AG08396 (cell line): Measurements from ENCODE around the gene A1BG.
A peak's percentile ranks its signal among the peaks of the same experiment; 100 is the strongest.
"Not testable (repeated sequence)": the region's sequence is repeated elsewhere in the genome, so short reads cannot be mapped to it uniquely, and the experiment has no call there.

Experiments
- DNase-seq: peaks from one replicate; pipeline ENCODE4 v3.0.0; 2012; ENCODE audit warnings: low spot score, mixed read lengths

A1BG gene

GRCh38 chr19:58356766-58357480 is 3.6 kb upstream of the A1BG start:
- DNase-seq = no peak

DNA sequence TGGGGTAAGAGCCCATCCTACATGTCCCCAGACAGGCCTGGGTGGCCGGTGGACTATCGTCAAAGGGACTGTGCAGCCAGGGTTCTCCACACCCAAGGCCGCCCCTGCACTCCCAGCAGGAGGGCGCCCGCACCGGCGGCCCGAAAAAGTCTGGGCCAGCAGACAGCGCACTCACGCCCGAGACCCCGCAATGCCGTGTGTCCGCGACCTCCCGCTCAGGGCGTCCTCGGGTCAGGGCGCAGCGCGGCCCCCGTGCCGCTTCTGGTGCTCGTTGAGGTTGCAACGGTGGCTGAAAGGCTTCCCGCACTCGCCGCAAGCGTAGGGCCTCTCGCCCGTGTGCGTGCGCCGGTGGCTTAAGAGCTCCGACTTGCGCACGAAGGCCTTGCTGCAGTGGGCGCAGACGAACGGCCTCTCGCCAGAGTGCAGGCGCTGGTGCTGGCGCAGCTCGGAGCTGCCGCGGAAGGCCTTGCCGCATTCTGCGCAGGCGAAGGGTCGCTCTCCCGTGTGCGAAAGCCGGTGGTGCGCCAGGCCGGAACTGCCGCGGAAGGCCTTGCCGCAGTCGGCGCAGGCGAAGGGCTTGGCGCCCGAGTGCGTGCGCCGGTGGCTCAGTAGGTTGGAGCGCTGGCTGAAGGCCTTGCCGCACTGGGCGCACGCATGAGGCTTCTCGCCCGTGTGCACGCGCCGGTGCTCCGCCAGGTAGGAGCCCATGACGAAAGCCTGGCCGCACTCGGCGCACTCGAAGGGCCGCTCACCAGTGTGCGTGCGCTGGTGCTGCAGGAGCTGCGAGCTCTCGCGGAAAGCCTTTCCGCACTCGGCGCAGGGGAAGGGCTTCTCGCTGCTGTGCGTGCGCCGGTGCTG is 2.8 kb upstream of the A1BG start:
- DNase-seq = peak; percentile 43

DNA sequence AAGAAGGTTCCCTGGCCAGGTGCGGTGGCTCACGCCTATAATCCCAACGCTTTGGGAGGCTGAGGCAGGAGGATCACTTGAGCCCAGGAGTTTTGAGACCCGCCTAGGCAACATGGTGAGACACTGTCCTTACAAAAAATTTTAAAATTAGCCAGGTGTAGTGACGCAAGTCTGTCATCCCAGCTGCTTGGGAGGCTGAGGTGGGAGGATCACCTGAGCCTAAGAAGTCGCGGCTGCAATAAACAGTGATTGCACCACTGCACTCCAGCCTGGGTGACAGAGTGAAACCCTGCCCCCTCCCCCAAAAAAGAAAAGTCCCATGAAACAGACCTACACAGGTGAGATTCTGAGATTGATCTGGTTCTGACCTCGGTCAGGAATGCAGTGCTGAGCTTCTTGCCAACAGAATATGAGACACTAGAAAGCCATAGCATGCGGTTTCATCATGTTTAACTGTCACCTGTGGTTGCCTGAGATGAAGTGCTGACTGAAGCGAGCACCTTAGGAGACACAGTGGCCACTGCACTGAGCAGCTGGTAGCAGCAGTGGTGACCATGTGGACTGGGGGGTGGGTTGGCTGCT is 2.0 kb upstream of the A1BG start:
- DNase-seq = no peak

- DNase-seq = no peak
Observed at GRCh38 chr19:58354478-58355030, 1.3 kb upstream of the A1BG start.

DNA sequence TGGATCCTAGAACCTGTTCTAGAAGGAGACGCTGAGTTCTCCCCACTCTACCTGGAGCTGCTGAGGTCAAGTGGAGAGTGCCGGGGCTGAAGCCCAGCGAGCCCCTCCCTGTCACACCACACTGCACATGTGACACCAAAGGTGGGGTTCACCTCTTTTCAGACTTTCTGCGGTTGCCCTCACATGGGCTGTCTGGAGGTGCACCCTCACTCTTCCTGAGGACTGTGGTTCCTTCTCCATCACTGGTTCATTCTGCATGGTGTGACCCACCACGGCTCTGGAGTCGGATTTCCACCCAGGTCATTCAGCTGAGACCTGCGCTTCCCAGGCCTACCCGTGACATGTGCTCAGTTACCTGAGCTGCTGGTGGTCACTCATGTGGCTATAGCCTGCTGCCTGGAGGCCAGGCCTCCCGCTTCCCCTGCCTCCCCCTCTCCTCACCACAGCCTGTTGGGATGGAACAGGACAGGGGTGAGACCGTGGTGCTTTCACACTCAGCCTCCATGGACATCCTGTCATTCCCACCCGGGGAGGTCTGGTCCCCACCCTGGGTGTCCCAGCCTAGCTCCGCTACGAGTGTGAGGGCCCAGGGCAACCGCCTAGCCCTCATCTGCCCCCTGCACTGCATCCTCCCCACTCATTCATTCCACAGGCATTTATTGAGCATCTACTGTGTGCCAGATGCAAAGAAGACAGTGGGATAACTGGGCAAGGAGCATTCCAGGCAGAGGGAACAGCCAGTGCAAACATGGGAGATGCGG is 605 bp upstream of the A1BG start:
- no peak for DNase-seq

- no peak for DNase-seq
Observed at GRCh38 chr19:58351990-58352755, 1.1 kb downstream of the A1BG start.

GRCh38 chr19:58351558-58351878 is 1.8 kb downstream of the A1BG start:
- no peak for DNase-seq

GRCh38 chr19:58350871-58351557 is 2.3 kb downstream of the A1BG start:
- no peak for DNase-seq

- no peak for DNase-seq
Observed at GRCh38 chr19:58350001-58350861, 3.1 kb downstream of the A1BG start.

GRCh38 chr19:58349590-58349989 is 3.7 kb downstream of the A1BG start:
- DNase-seq = no peak

- DNase-seq = not testable (repeated sequence)
Observed at GRCh38 chr19:58348080-58348479, 5.2 kb downstream of the A1BG start.

DNA sequence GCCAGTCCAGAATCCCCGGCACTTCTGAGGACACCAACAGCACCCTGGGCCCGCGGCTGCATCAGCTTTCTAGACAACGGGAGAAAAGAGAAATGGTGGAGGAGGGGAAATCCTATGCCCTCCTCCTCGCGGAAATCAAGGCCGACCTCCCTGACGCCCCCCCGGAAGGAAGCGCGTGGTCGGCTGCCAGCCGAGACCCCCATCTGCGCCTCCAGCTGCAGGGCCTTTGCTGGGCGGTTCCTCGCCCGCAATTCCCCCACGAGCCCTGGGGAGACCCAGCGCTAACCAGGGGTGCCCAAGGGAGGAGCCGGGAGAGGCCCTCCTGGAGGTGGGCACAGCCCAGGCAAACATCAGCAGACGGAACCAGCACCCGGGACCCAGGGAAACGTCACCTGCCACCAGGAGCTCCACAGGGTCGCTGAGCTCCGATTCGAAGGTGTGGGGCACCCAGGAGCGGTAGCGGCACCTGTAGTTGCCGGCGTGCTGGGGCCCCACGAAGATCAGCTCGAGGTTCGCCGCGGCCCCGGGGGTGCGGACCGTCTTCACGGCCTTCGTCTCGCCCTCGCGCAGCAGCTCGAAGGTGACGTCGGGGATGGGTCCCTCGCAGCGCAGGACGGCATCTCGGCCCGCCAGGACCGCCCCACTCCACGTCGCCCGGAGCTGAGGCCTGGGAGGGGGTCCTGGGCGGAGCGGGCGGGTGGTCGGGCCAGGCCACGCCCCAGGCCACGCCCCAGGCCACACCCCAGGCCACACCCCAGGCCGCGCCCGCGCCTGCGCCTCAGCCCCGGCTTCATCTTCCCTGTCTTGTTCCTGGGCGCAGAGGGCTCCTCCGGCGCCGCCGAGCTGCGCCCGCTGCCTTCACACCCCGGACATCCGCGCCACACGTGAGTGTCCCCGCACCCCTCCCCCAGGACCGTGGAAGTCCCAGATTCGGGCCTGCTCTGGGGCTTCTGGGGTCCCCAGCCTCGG is 6.0 kb downstream of the A1BG start:
- DNase-seq = peak; percentile 96

DNA sequence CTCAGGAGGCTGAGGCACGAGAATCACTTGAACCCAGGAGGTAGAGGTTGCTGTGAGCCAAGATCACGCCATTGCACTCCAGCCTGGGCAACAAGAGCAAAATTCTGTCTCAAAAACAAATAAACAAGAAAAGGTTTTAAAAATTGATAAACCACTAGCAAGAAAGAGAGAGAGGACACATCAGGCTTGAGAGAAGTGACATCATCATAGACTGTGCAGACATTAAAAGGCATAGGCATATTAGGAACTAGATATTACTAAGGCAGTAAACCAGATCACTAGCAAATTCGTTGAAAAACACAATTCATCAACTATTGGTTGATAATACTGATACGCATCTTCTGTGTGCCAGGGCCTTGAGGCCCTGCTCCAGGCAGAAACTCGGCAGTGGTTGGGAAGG is 7.7 kb downstream of the A1BG start:
- no peak for DNase-seq

GRCh38 chr19:58338825-58339558 is 14.3 kb downstream of the A1BG start:
- no peak for DNase-seq

GRCh38 chr19:58338336-58338735 is 15.0 kb downstream of the A1BG start:
- no peak for DNase-seq

GRCh38 chr19:58336820-58337219 is 16.5 kb downstream of the A1BG start:
- DNase-seq = no peak

DNA sequence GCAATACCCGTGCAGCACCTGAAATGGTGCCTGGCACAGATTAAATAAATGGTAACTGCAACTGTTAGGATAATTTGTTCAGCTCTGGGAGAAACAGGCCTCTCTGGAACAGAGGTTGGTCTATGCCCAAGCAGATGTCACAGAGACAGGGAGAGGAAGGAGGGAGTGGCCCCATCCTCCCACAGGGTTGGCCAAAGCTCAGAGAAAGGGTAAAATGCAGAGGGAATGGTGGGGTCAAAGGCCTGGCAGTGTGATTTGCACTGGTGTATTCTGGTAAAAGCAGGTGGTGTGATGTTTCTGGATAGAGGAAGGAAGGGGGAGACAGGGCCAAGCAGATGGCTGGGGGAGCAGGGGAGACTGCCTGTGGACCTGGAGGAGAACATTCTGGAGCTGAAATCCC is 17.1 kb downstream of the A1BG start:
- DNase-seq = no peak

DNA sequence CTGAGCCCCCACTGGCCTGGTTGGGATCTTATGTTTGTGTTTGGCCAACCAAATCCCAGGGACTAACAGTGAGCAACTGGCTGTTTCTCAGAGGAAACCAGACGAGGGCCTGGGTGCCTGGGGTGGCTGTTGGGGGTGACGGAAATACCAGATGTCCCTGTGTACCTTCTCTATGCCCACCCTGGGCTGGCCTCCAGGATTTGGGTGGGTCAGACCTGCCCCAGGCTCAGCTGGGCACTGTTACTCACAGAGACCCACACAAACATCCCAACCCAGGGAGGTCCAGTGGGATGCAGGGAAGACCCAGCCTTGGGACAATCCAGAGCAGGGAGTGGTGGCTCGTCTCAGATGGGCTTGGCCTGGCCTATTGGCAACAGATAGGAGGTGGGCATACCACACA is 17.7 kb downstream of the A1BG start:
- no peak for DNase-seq
